Suprapubic skin (tissue), 4 donors: ENCODE results near the gene APOB. TPM values are rescaled to one million over a fixed set of nuclear protein-coding genes. Genes with fewer than 3 reads are reported as not detected.

ENCODE experiments used
- DNase-seq, 2 donors: peaks; one replicate each; pipeline ENCODE4 v3.0.0-alpha.2; 2019; ENCODE audit warnings: low spot score in 2 of 2
- H3K27ac ChIP-seq: fragments of 200-600 bp; sonication (generic); one replicate; pipeline ENCODE4 v1.5.1; 2019
- H3K27me3 ChIP-seq: fragments of 200-600 bp; sonication (generic); one replicate; pipeline ENCODE4 v1.5.1; 2019
- H3K36me3 ChIP-seq: fragments of 200-600 bp; sonication (generic); one replicate; pipeline ENCODE4 v1.5.1; 2019
- H3K4me1 ChIP-seq: fragments of 200-600 bp; sonication (generic); one replicate; pipeline ENCODE4 v1.5.1; 2019
- H3K4me3 ChIP-seq: fragments of 200-600 bp; sonication (generic); one replicate; pipeline ENCODE4 v1.5.1; 2019; ENCODE audit warnings: mild to moderate bottlenecking
- H3K9me3 ChIP-seq: fragments of 200-600 bp; sonication (generic); one replicate; pipeline ENCODE4 v1.5.1; 2019
- CTCF ChIP-seq, 2 donors: fragments of 200-600 bp in 1 of 2; fragments of 450-650 bp in 1 of 2; sonication (generic) in 1 of 2; IDR thresholded peaks; one replicate each; pipeline ENCODE4 v1.5.1; 2016 to 2019; ENCODE audit warnings: antibody characterized with exemption in 2 of 2, mild to moderate bottlenecking in 1 of 2, moderate library complexity in 1 of 2
- EP300 ChIP-seq: sonication (generic); formaldehyde crosslinking; IDR thresholded peaks from one replicate; pipeline ENCODE4 v1.6.1; 2017; ENCODE audit warnings: antibody characterized with exemption
- POLR2A ChIP-seq, 2 donors: fragments of 450-650 bp; IDR thresholded peaks; one replicate each; pipeline ENCODE4 v1.6.1; 2017; ENCODE audit warnings: antibody characterized with exemption in 2 of 2, mild to moderate bottlenecking in 2 of 2, moderate library complexity in 2 of 2
- POLR2AphosphoS5 ChIP-seq, 3 donors: sonication (generic); formaldehyde crosslinking; IDR thresholded peaks; one replicate each; pipeline ENCODE4 v1.6.1; 2017; ENCODE audit warnings: antibody characterized with exemption in 3 of 3
- WGBS: methylation state at CpG from one replicate; pipeline ENCODE4 v1.1.5; 2018; 5-methylcytosine and 5-hydroxymethylcytosine counted together
- total RNA-seq, 4 donors: library from RNA; depleted of rRNA; stranded (reverse); fragments of >200 nt; gene quantifications; one replicate each; pipeline ENCODE4 v1.1.0, GENCODE V29; 2016

APOB gene
- total RNA-seq, 4 donors from 2014 or later, result 0.55 to 5.6 (median 3.4) TPM

DNA sequence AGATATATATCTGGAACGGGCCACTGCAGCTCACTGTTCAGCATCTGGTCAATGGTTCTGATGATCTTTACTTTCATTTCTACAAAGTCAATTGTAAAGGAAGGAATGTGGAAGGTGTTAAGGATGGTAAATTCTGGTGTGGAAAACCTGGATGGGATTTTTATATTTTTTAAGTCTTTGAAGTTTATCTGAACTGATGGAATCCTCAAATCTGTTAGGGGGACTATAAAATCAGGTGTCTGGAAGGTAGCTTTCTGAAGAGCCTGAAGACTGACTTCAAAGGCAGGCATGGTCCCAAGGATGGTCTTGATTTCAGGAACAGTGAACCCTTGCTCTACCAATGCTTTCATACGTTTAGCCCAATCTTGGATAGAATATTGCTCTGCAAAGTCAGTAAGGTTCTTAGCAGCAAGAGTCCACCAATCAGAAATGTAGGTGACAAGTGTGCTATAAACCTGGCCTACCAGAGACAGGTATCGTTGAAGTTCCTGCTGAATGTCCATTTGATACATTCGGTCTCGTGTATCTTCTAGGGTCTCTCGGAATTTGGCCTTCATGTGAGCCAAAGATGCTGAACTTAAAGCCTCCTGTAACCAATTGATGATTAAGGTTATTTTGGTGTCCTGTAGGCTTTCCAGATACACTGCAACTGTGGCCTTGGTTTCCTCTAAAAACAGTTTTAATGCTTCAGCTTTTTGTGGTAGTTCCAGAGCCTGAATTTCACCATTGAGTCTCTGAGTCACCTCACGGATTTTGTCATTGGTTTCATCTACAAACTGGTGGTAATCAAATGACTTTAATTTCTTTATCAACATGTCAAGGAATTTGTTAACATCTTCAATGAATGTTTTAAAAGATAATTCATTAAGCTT, 34.8 kb downstream of the APOB start:
- WGBS, result 93% methylated on average over 7 of the region's 7 CpGs
- H3K27me3 ChIP-seq, result peaks cover 3% of the 10 kb centered on the region

DNA sequence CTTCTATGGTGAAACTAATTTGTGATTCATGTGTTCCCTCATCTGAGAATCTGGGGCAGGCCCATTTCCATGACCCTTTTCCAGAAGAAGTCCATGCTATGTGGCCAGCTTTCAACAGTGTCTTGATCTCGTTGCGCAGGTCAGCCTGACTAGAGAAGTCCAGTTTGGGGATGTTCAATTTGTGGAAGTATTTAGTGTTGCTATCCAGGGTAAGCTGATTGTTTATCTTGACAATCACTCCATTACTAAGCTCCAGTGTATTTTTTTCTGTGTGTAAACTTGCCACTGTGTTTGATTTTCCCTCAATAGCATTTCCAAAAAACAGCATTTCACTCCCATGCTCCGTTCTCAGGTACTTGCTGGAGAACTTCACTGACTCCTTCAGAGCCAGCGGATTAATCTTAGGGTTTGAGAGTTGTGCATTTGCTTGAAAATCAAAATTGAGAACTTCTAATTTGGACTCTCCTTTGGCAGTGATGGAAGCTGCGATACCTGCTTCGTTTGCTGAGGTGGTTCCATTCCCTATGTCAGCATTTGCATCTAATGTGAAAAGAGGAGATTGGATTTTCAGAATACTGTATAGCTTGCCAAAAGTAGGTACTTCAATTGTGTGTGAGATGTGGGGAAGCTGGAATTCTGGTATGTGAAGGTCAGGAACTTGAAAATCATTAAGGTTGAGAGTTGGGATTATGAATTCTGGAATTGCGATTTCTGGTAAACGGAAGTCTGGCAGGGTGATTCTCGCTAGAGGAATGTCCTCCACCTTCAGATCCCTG, 35.7 kb downstream of the APOB start:
- no peak overlapping the region for H3K27ac ChIP-seq
- H3K4me1 ChIP-seq, result no peaks in the 10 kb centered on the region
- no peaks in the 10 kb centered on the region for H3K9me3 ChIP-seq
- TF ChIP-seq CTCF (IDR thresholded peaks at IDR 0.05) (no peak), POLR2AphosphoS5 (IDR thresholded peaks at IDR 0.05) (no peak), POLR2A (IDR thresholded peaks at IDR 0.05) (no peak), EP300 (no peak)
- no peak for DNase-seq
- 93% methylated on average over 9 of the region's 9 CpGs for WGBS
- H3K36me3 ChIP-seq, result no peaks in the 10 kb centered on the region
- peaks cover 3% of the 10 kb centered on the region for H3K27me3 ChIP-seq
- H3K4me3 ChIP-seq, result no peak overlapping the region

More for the DNA sequence above, 34.8 kb downstream of the APOB start:
- DNase-seq, result no peak
- no peaks in the 10 kb centered on the region for H3K4me1 ChIP-seq
- H3K4me3 ChIP-seq, result no peak overlapping the region
- no peak for TF ChIP-seq POLR2A (IDR thresholded peaks at IDR 0.05)
- no peak for TF ChIP-seq POLR2AphosphoS5 (IDR thresholded peaks at IDR 0.05)
- no peak for TF ChIP-seq EP300
- TF ChIP-seq CTCF (IDR thresholded peaks at IDR 0.05), result no peak
- no peaks in the 10 kb centered on the region for H3K36me3 ChIP-seq
- H3K9me3 ChIP-seq, result no peaks in the 10 kb centered on the region
- H3K27ac ChIP-seq, result no peak overlapping the region

DNA sequence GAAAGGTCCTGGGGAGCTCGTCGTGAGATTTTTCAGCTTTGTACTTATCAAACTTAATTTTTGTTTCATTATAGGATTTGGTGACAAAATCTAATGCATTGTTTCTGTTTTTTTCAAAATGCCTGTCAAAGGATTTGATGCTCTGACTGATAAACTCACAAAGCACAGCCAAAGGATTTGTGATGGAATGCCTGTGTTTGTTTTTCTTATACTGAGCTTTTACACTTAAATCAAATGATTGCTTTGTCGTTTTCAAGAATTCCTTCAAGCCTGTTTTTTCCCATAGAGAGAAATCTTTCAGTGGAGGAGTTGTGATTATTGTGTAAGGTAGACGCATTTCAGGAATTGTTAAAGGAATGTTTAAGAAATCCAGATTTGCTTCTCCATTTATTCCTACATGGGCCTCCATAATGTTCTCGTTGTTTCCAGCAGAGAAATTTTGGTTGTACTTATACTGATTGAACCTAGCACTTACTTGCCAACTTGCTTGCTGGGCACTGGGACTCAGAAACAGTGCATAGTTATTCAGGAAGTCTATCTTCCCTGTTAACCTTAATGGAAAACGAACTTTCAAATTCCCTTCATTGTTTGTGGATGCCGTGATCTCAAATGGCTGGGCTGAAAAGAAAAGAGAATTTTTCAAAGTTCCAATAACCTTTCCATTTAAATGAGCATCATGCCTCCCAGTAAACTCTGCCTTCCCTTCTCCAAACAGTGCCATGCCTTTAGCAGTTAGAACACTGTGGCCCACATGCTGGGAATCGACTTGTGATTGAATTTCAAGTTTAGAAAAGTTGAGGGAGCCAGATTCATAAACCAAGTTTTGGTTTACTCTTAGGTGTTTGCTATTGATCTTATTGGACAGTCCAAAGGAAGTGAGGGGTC, 36.5 kb downstream of the APOB start:
- WGBS, result 80% methylated on average over 8 of the region's 8 CpGs
- no peaks in the 10 kb centered on the region for H3K4me1 ChIP-seq
- no peaks in the 10 kb centered on the region for H3K36me3 ChIP-seq
- H3K9me3 ChIP-seq, result no peaks in the 10 kb centered on the region
- peaks cover 3% of the 10 kb centered on the region for H3K27me3 ChIP-seq
- H3K4me3 ChIP-seq, result no peak overlapping the region
- no peak for DNase-seq
- no peak overlapping the region for H3K27ac ChIP-seq
- no peak for TF ChIP-seq EP300
- TF ChIP-seq CTCF (IDR thresholded peaks at IDR 0.05), result no peak
- no peak for TF ChIP-seq POLR2A (IDR thresholded peaks at IDR 0.05)
- no peak for TF ChIP-seq POLR2AphosphoS5 (IDR thresholded peaks at IDR 0.05)

DNA sequence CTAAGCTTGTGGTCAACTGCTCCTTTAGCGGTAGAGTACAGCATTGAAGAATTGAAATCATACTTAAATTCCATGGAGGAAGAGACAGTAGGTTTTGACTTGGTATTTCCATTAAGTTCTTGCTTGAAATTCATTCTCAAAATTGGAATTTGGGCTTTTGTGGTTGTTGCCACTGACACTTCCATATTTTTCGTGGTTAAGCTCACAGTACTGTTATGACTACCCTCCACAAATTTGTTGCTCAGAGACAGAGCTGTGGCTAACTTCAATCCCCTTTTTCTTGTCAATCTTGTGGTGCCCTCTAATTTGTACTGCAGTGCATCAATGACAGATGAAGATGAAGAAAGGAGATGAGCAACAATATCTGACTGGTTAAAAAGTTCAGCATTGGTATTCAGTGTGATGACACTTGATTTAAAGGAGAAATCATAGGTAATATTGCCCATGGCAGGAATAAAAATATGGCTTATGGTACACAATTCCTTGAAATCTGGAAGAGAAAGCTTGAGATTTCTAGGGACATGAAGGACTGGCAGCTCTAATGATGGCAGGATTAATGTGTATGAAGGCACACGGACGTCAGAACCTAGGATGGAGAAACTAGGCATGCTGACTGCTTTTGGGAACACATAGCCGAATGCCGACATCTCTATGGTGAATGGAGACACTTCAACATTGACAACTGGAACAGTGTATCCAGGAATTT, 37.3 kb downstream of the APOB start:
- Histone ChIP-seq H3K9me3 (no peaks in the 10 kb centered on the region), H3K36me3 (no peaks in the 10 kb centered on the region), H3K4me1 (no peaks in the 10 kb centered on the region), H3K4me3 (no peak overlapping the region), H3K27ac (no peak overlapping the region), H3K27me3 (peaks cover 3% of the 10 kb centered on the region)
- TF ChIP-seq POLR2AphosphoS5 (IDR thresholded peaks at IDR 0.05) (no peak), EP300 (no peak), CTCF (IDR thresholded peaks at IDR 0.05) (no peak), POLR2A (IDR thresholded peaks at IDR 0.05) (no peak)
- no peak for DNase-seq
- WGBS, result 84% methylated on average over 6 of the region's 6 CpGs
